Measurements from ENCODE around the gene FOXO3.

FOXO3 gene

DNA sequence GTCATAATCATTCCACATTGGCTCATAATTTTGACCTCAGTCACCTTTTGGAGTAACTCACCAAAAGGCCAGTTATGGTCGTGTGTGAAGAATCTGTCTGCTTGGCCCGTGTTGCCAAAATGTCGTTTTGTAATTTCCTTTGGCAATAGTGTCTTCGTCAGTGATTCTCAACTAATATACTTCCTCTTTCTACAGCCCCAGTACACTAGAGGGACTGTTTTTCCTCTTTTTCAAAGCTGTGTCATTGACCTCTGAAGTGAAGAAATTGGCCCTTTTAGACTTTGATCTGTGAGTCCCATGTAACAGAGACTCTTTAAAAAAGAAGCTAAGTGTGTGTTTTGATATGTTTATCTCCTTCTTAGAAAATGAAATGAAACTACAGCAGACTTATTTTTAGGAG is 5.2 kb downstream of the FOXO3 start:
- H3K4me1 ChIP-seq (ENCODE audit: control insufficient read depth, low read depth, low read length) = peaks cover 4% of the 10 kb centered on the region
- H4K5ac ChIP-seq (ENCODE audit: low read length) = no peak overlapping the region
- peaks cover 23% of the 10 kb centered on the region for H3K79me1 ChIP-seq (ENCODE audit: low read length)

DNA sequence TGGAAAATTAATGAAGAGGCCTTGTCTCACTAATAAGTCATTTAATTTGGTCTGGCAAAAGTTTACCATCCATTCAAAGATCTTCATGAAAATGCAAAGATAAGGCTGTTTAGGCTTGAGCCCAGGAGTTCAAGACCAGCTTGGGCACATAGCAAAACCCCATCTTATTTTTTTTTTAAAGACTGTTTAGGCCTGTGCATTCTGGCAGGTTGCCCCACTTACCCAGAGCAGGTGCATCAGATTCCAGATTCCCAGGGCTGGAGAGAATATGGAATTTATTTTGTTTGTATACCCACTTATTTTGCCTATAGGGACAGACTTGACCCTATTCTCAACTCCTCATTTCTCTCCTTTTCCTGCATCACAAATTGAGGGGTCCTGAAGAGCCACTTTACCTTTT is 5.7 kb downstream of the FOXO3 start:
- Histone ChIP-seq H2BK5ac (ENCODE audit: low read length) (no peak overlapping the region), H3K9ac (ENCODE audit: low read length) (no peak overlapping the region), H4K5ac (ENCODE audit: low read length) (no peak overlapping the region), H3K79me1 (ENCODE audit: low read length) (peaks cover 23% of the 10 kb centered on the region), H3K27me3 (ENCODE audit: insufficient read depth, low read length, poor library complexity) (no peaks in the 10 kb centered on the region), H3K4me2 (ENCODE audit: low read length) (no peak overlapping the region), H3K27ac (ENCODE audit: low read depth, low read length) (no peak overlapping the region), H3K23ac (ENCODE audit: low read length) (no peak overlapping the region), H3K18ac (ENCODE audit: low read length) (no peak overlapping the region), H2AK5ac (ENCODE audit: low read length) (no peak overlapping the region), H4K8ac (ENCODE audit: low read depth, low read length) (no peak overlapping the region), H3K36me3 (ENCODE audit: control insufficient read depth, insufficient read depth, low read length) (no peaks in the 10 kb centered on the region), H3K4me1 (ENCODE audit: control insufficient read depth, low read depth, low read length) (peaks cover 4% of the 10 kb centered on the region), H3K4me3 (ENCODE audit: low read length) (no peak overlapping the region), H3K56ac (ENCODE audit: low read length) (no peak overlapping the region), H3K79me2 (ENCODE audit: control insufficient read depth, insufficient read depth, low read length) (peaks cover 41% of the 10 kb centered on the region), H2BK120ac (ENCODE audit: low read depth, low read length) (no peak overlapping the region), H2BK15ac (replicated peaks; ENCODE audit: low read depth) (no peak overlapping the region), H3K4ac (ENCODE audit: low read depth, low read length) (no peak overlapping the region)
- no peak for DNase-seq

More for the DNA sequence above, 5.2 kb downstream of the FOXO3 start:
- Histone ChIP-seq H3K79me2 (ENCODE audit: control insufficient read depth, insufficient read depth, low read length) (peaks cover 41% of the 10 kb centered on the region), H2AK5ac (ENCODE audit: low read length) (no peak overlapping the region), H3K36me3 (ENCODE audit: control insufficient read depth, insufficient read depth, low read length) (no peaks in the 10 kb centered on the region), H3K18ac (ENCODE audit: low read length) (no peak overlapping the region), H3K4ac (ENCODE audit: low read depth, low read length) (no peak overlapping the region), H3K9ac (ENCODE audit: low read length) (no peak overlapping the region), H3K27ac (ENCODE audit: low read depth, low read length) (no peak overlapping the region), H4K8ac (ENCODE audit: low read depth, low read length) (no peak overlapping the region), H3K4me3 (ENCODE audit: low read length) (no peak overlapping the region), H3K27me3 (ENCODE audit: insufficient read depth, low read length, poor library complexity) (no peaks in the 10 kb centered on the region), H2BK5ac (ENCODE audit: low read length) (no peak overlapping the region), H3K56ac (ENCODE audit: low read length) (no peak overlapping the region), H3K23ac (ENCODE audit: low read length) (no peak overlapping the region), H2BK15ac (replicated peaks; ENCODE audit: low read depth) (no peak overlapping the region), H3K4me2 (ENCODE audit: low read length) (no peak overlapping the region), H2BK120ac (ENCODE audit: low read depth, low read length) (no peak overlapping the region)
- no CpG with 5 or more reads among the region's 4 CpGs for WGBS (ENCODE audit: extremely low coverage, insufficient coverage, low lambda C conversion rate)
- no peak for DNase-seq

- peaks cover 34% of the 10 kb centered on the region for H3K79me2 ChIP-seq (ENCODE audit: control insufficient read depth, insufficient read depth, low read length)
- H3K36me3 ChIP-seq (ENCODE audit: control insufficient read depth, insufficient read depth, low read length) = no peaks in the 10 kb centered on the region
Observed at GRCh38 chr6:108568101-108568500, 7.4 kb downstream of the FOXO3 start.

GRCh38 chr6:108568551-108569305 is 8.0 kb downstream of the FOXO3 start:
- H3K36me3 ChIP-seq (ENCODE audit: control insufficient read depth, insufficient read depth, low read length) = no peaks in the 10 kb centered on the region
- H2BK15ac ChIP-seq (replicated peaks; ENCODE audit: low read depth) = no peak overlapping the region
- WGBS (ENCODE audit: extremely low coverage, insufficient coverage, low lambda C conversion rate) = no CpG with 5 or more reads among the region's 3 CpGs
- no peak for DNase-seq
- H2BK5ac ChIP-seq (ENCODE audit: low read length) = no peak overlapping the region
- peaks cover 34% of the 10 kb centered on the region for H3K79me2 ChIP-seq (ENCODE audit: control insufficient read depth, insufficient read depth, low read length)
- H3K18ac ChIP-seq (ENCODE audit: low read length) = no peak overlapping the region
- no peaks in the 10 kb centered on the region for H3K27me3 ChIP-seq (ENCODE audit: insufficient read depth, low read length, poor library complexity)
- H3K4me3 ChIP-seq (ENCODE audit: low read length) = no peak overlapping the region
- H4K5ac ChIP-seq (ENCODE audit: low read length) = no peak overlapping the region
- peaks cover 22% of the 10 kb centered on the region for H3K79me1 ChIP-seq (ENCODE audit: low read length)
- H4K8ac ChIP-seq (ENCODE audit: low read depth, low read length) = no peak overlapping the region
- no peak overlapping the region for H2BK120ac ChIP-seq (ENCODE audit: low read depth, low read length)
- H3K56ac ChIP-seq (ENCODE audit: low read length) = no peak overlapping the region
- H3K4me2 ChIP-seq (ENCODE audit: low read length) = no peak overlapping the region
- H3K4me1 ChIP-seq (ENCODE audit: control insufficient read depth, low read depth, low read length) = peaks cover 4% of the 10 kb centered on the region
- H3K9ac ChIP-seq (ENCODE audit: low read length) = no peak overlapping the region
- no peak overlapping the region for H3K4ac ChIP-seq (ENCODE audit: low read depth, low read length)
- no peak overlapping the region for H2AK5ac ChIP-seq (ENCODE audit: low read length)
- no peak overlapping the region for H3K23ac ChIP-seq (ENCODE audit: low read length)
- no peak overlapping the region for H3K27ac ChIP-seq (ENCODE audit: low read depth, low read length)

More at GRCh38 chr6:108568101-108568500, 7.4 kb downstream of the FOXO3 start:
- Histone ChIP-seq H3K4ac (ENCODE audit: low read depth, low read length) (no peak overlapping the region), H3K4me3 (ENCODE audit: low read length) (no peak overlapping the region), H4K8ac (ENCODE audit: low read depth, low read length) (no peak overlapping the region), H3K56ac (ENCODE audit: low read length) (no peak overlapping the region), H3K9ac (ENCODE audit: low read length) (no peak overlapping the region), H2BK15ac (replicated peaks; ENCODE audit: low read depth) (no peak overlapping the region), H3K4me2 (ENCODE audit: low read length) (no peak overlapping the region), H3K23ac (ENCODE audit: low read length) (no peak overlapping the region), H3K27ac (ENCODE audit: low read depth, low read length) (no peak overlapping the region), H3K18ac (ENCODE audit: low read length) (no peak overlapping the region), H2BK5ac (ENCODE audit: low read length) (no peak overlapping the region), H4K5ac (ENCODE audit: low read length) (no peak overlapping the region), H3K4me1 (ENCODE audit: control insufficient read depth, low read depth, low read length) (peaks cover 4% of the 10 kb centered on the region), H3K79me1 (ENCODE audit: low read length) (peaks cover 20% of the 10 kb centered on the region), H3K27me3 (ENCODE audit: insufficient read depth, low read length, poor library complexity) (no peaks in the 10 kb centered on the region), H2AK5ac (ENCODE audit: low read length) (no peak overlapping the region), H2BK120ac (ENCODE audit: low read depth, low read length) (no peak overlapping the region)
- no CpG with 5 or more reads among the region's 5 CpGs for WGBS (ENCODE audit: extremely low coverage, insufficient coverage, low lambda C conversion rate)
- no peak for DNase-seq

- no peak for DNase-seq
- H3K4me2 ChIP-seq (ENCODE audit: low read length) = no peak overlapping the region
- no peak overlapping the region for H4K5ac ChIP-seq (ENCODE audit: low read length)
- no peak overlapping the region for H2BK15ac ChIP-seq (replicated peaks; ENCODE audit: low read depth)
- H3K36me3 ChIP-seq (ENCODE audit: control insufficient read depth, insufficient read depth, low read length) = no peaks in the 10 kb centered on the region
- no peak overlapping the region for H3K4me3 ChIP-seq (ENCODE audit: low read length)
- no peak overlapping the region for H3K9ac ChIP-seq (ENCODE audit: low read length)
- no peak overlapping the region for H2AK5ac ChIP-seq (ENCODE audit: low read length)
- H3K4ac ChIP-seq (ENCODE audit: low read depth, low read length) = no peak overlapping the region
- no peak overlapping the region for H3K27ac ChIP-seq (ENCODE audit: low read depth, low read length)
- H2BK120ac ChIP-seq (ENCODE audit: low read depth, low read length) = no peak overlapping the region
- H3K79me1 ChIP-seq (ENCODE audit: low read length) = peaks cover 16% of the 10 kb centered on the region
- no peak overlapping the region for H3K18ac ChIP-seq (ENCODE audit: low read length)
- H3K79me2 ChIP-seq (ENCODE audit: control insufficient read depth, insufficient read depth, low read length) = peaks cover 24% of the 10 kb centered on the region
- H3K56ac ChIP-seq (ENCODE audit: low read length) = no peak overlapping the region
- H3K27me3 ChIP-seq (ENCODE audit: insufficient read depth, low read length, poor library complexity) = no peaks in the 10 kb centered on the region
- no peaks in the 10 kb centered on the region for H3K4me1 ChIP-seq (ENCODE audit: control insufficient read depth, low read depth, low read length)
- H4K8ac ChIP-seq (ENCODE audit: low read depth, low read length) = no peak overlapping the region
- no CpG with 5 or more reads among the region's 1 CpG for WGBS (ENCODE audit: extremely low coverage, insufficient coverage, low lambda C conversion rate)
- no peak overlapping the region for H3K23ac ChIP-seq (ENCODE audit: low read length)
- no peak overlapping the region for H2BK5ac ChIP-seq (ENCODE audit: low read length)
Observed at GRCh38 chr6:108570517-108570916, 9.8 kb downstream of the FOXO3 start.

All from mesendoderm (in vitro differentiated cells).